Dedifferentiated amniotic fluid mesenchymal stem cell (primary cell): ENCODE results near the gene DNAAF9.

Experiments
- DNase-seq: peaks from one replicate; pipeline ENCODE4 v3.0.0-alpha.2; 2016; ENCODE audit errors: extremely low spot score

The DNAAF9 gene

GRCh38 chr20:3371754-3372153, 35.7 kb downstream of the DNAAF9 start:
- DNase-seq = no peak

GRCh38 chr20:3367089-3367488, 40.4 kb downstream of the DNAAF9 start:
- DNase-seq = no peak

- DNase-seq = no peak
Measured at GRCh38 chr20:3364323-3365013, 43.0 kb downstream of the DNAAF9 start.

- DNase-seq = no peak
Measured at GRCh38 chr20:3360752-3361151, 46.7 kb downstream of the DNAAF9 start.

- no peak for DNase-seq
Measured at GRCh38 chr20:3358676-3359340, 48.7 kb downstream of the DNAAF9 start.
